HT1080 (cell line): Measurements from ENCODE around the gene MAP2. TPM values are rescaled to one million over a fixed set of nuclear protein-coding genes. Genes with fewer than 3 reads are reported as not detected.
A peak's percentile ranks its signal among the peaks of the same experiment; 100 is the strongest.

Experiments
- DNase-seq: peaks from one replicate; pipeline ENCODE4 v3.0.0-alpha.2; 2015; ENCODE audit warnings: low read depth
- polyA plus RNA-seq, 2 experiments: library from polyadenylated mRNA; depleted of rRNA; stranded (reverse); fragments of >200 nt; gene quantifications; 2 replicates each; pipeline ENCODE4 v1.2.3, GENCODE V29; 2015
- total RNA-seq: library from RNA; depleted of rRNA; stranded (reverse); fragments of >200 nt; shearing (Covaris generic); gene quantifications from 2 replicates; pipeline ENCODE4 v1.2.3, GENCODE V29; 2014; rRNA removed

MAP2 gene
- 0.77 and 1.5 TPM in 2 replicates for total RNA-seq
- 0.34 and 0.48 TPM in 2 replicates for polyA plus RNA-seq (2015; cell fraction: cytosol; rRNA removed)
- 0.68 and 1.9 TPM in 2 replicates for polyA plus RNA-seq (2015; cell fraction: nucleus; rRNA removed)

- DNase-seq, result peak; percentile 75
Observed at GRCh38 chr2:209423562-209424198, at the start of gene MAP2. Gene MAP2 (plus strand): TSS chr2:209424047. CDS start chr2:209653171, 229,124 bp downstream.

- no peak for DNase-seq
Observed at GRCh38 chr2:209376686-209377085, 47.2 kb upstream of the MAP2 start.

- peak; percentile 17 for DNase-seq
Observed at GRCh38 chr2:209380293-209380692, 43.6 kb upstream of the MAP2 start.

- no peak for DNase-seq
Observed at GRCh38 chr2:209381091-209381490, 42.8 kb upstream of the MAP2 start.

GRCh38 chr2:209382775-209383174, 41.1 kb upstream of the MAP2 start:
- DNase-seq, result no peak

GRCh38 chr2:209383212-209383611, 40.6 kb upstream of the MAP2 start:
- DNase-seq, result peak; percentile 83

- no peak for DNase-seq
Observed at GRCh38 chr2:209387389-209387788, 36.5 kb upstream of the MAP2 start.

GRCh38 chr2:209388446-209389037, 35.3 kb upstream of the MAP2 start:
- DNase-seq, result no peak

GRCh38 chr2:209389171-209389618, 34.7 kb upstream of the MAP2 start:
- DNase-seq, result no peak

- no peak for DNase-seq
Observed at GRCh38 chr2:209390839-209391238, 33.0 kb upstream of the MAP2 start.

GRCh38 chr2:209391776-209392401, 32.0 kb upstream of the MAP2 start:
- DNase-seq, result peak; percentile 25

- no peak for DNase-seq
Observed at GRCh38 chr2:209395229-209395628, 28.6 kb upstream of the MAP2 start.

GRCh38 chr2:209395652-209396051, 28.2 kb upstream of the MAP2 start:
- DNase-seq, result no peak

GRCh38 chr2:209398463-209398862, 25.4 kb upstream of the MAP2 start:
- DNase-seq, result no peak

- no peak for DNase-seq
Observed at GRCh38 chr2:209401788-209402187, 22.1 kb upstream of the MAP2 start.

GRCh38 chr2:209411296-209411695, 12.6 kb upstream of the MAP2 start:
- DNase-seq, result no peak

GRCh38 chr2:209411718-209412117, 12.1 kb upstream of the MAP2 start:
- DNase-seq, result no peak

- DNase-seq, result no peak
Observed at GRCh38 chr2:209413311-209414014, 10.4 kb upstream of the MAP2 start.

- no peak for DNase-seq
Observed at GRCh38 chr2:209416913-209417312, 6.9 kb upstream of the MAP2 start.

GRCh38 chr2:209422191-209422754, 1.6 kb upstream of the MAP2 start:
- DNase-seq, result no peak

GRCh38 chr2:209424199-209424701, 403 bp downstream of the MAP2 start:
- no peak for DNase-seq
